HepG2 (cell line): ENCODE measurements around the gene AK8. TPM values are rescaled to one million over a fixed set of nuclear protein-coding genes. Genes with fewer than 3 reads are reported as not detected.

ENCODE experiments used
- ATAC-seq: fragments of 200-7000 bp; cut with Tn5 transposase; 3 replicates; pipeline ENCODE4 v1.9.1; 2020; ENCODE audit warnings: mild to moderate bottlenecking, moderate library complexity
- BruUV-seq: library from RNA; stranded (reverse); fragments of 400-500 nt; replicated peaks from 2 replicates; lab custom pipeline; 2021; lab: Mats Ljungman, UMichigan
- CTCF ChIA-PET: fragments of 300-600 bp; formaldehyde crosslinking; extraction: SDS; loops from one replicate; lab custom pipeline; 2021; ENCODE audit warnings: low total read pairs, inconsistent platforms, low intra/inter-chr PET ratio; lab: Yijun Ruan, JAX
- POLR2A ChIA-PET: fragments of 350-600 bp; sonication (Branson Sonifier 250); formaldehyde crosslinking; loops from one replicate; lab custom pipeline; 2020; ENCODE audit warnings: antibody characterized with exemption, inconsistent platforms; lab: Yijun Ruan, JAX
- DNase-seq: peaks from one replicate; pipeline ENCODE4 v3.0.0-alpha.2; 2015; ENCODE audit warnings: low spot score
- FAIRE-seq: peaks from 3 replicates; lab custom pipeline; 2011; peaks lifted over from hg19 to GRCh38; lab: Jason Lieb, UNC
- H2AFZ ChIP-seq: one replicate; pipeline ENCODE4 v1.6.1; 2011; ENCODE audit warnings: low read length, inconsistent platforms
- H3K27ac ChIP-seq: fragments of 300-600 bp; 3 replicates; pipeline ENCODE4 v1.8.0; 2011; ENCODE audit warnings: mixed run types, mild to moderate bottlenecking, mixed read lengths, low read length, inconsistent platforms; ENCODE audit not compliant: insufficient read depth; ENCODE audit errors: extremely low read length
- H3K27me3 ChIP-seq, 2 experiments: fragments of 200-600 bp in 1 of 2; 2 replicates in 1 of 2; 3 replicates in 1 of 2; pipeline versions ENCODE4 v1.6.0 to v1.8.0; 2011; ENCODE audit warnings: low read length in 2 of 2, mild to moderate bottlenecking in 2 of 2, moderate library complexity in 2 of 2, inconsistent platforms in 1 of 2; ENCODE audit not compliant: insufficient read depth in 2 of 2, control insufficient read depth in 1 of 2
- H3K36me3 ChIP-seq, 2 experiments: fragments of 200-600 bp in 1 of 2; replicated peaks in 1 of 2; 2 replicates in 1 of 2; 3 replicates in 1 of 2; pipeline versions ENCODE4 v1.5.1 to v1.8.0; 2011; ENCODE audit warnings: low read length in 2 of 2, inconsistent platforms in 1 of 2; ENCODE audit not compliant: insufficient read depth in 2 of 2, control insufficient read depth in 1 of 2
- H3K4me1 ChIP-seq: 2 replicates; pipeline ENCODE4 v1.5.1; 2012; ENCODE audit warnings: low read length, inconsistent platforms; ENCODE audit not compliant: insufficient read depth
- H3K4me2 ChIP-seq: 2 replicates; pipeline ENCODE4 v1.6.0; 2011; ENCODE audit warnings: low read depth, low read length, inconsistent platforms
- H3K4me3 ChIP-seq, 3 experiments: fragments of 200-600 bp in 1 of 3; sonication (generic), shearing (Covaris generic) in 1 of 3; replicated peaks in 1 of 3; 2 replicates each; pipeline ENCODE4 v1.5.1; 2011 to 2016; ENCODE audit warnings: low read length in 3 of 3, inconsistent platforms in 2 of 3, low read depth in 2 of 3, mild to moderate bottlenecking in 2 of 3, control low read depth in 1 of 3, mixed read lengths in 1 of 3; ENCODE audit not compliant: insufficient read depth in 1 of 3
- H3K79me2 ChIP-seq: one replicate; pipeline ENCODE4 v1.6.1; 2011; ENCODE audit warnings: low read length, inconsistent platforms; ENCODE audit not compliant: insufficient read depth
- H3K9ac ChIP-seq: 2 replicates; pipeline ENCODE4 v1.6.0; 2011; ENCODE audit warnings: mild to moderate bottlenecking, low read depth, low read length, inconsistent platforms; ENCODE audit not compliant: insufficient read depth
- H3K9me3 ChIP-seq: 2 replicates; pipeline ENCODE4 v1.5.1; 2012; ENCODE audit warnings: mild to moderate bottlenecking, low read length
- H4K20me1 ChIP-seq: 2 replicates; pipeline ENCODE4 v1.6.0; 2011; ENCODE audit warnings: inconsistent platforms, mild to moderate bottlenecking, low read length, moderate library complexity; ENCODE audit not compliant: insufficient read depth
- HOXD1 ChIP-seq: sonication (generic); formaldehyde crosslinking; IDR thresholded peaks from 2 replicates; pipeline ENCODE4 v1.5.0; 2020; ENCODE audit warnings: missing genetic modification reagents
- ISX ChIP-seq: sonication (generic); formaldehyde crosslinking; conservative IDR thresholded peaks from 2 replicates; pipeline ENCODE4 v1.5.0; 2020; ENCODE audit warnings: missing genetic modification reagents
- RARA ChIP-seq: IDR thresholded peaks from 2 replicates; pipeline ENCODE4 v1.6.1; 2016; ENCODE audit warnings: missing genetic modification reagents, missing compliant biosample characterization
- SUZ12 ChIP-seq: fragments of 150-350 bp; IDR thresholded peaks from 2 replicates; pipeline ENCODE4 v1.6.1; 2014; ENCODE audit warnings: low read depth, low read length
- ZNF34 ChIP-seq: sonication (generic); formaldehyde crosslinking; IDR thresholded peaks from 2 replicates; pipeline ENCODE4 v1.4.0; 2020; ENCODE audit warnings: mild to moderate bottlenecking, missing genetic modification reagents, borderline replicate concordance
- ZSCAN25 ChIP-seq: sonication (generic); formaldehyde crosslinking; IDR thresholded peaks from 2 replicates; pipeline ENCODE4 v1.8.0; 2022; ENCODE audit warnings: mild to moderate bottlenecking, missing genetic modification reagents
- WGBS: methylation state at CpG from one replicate; pipeline ENCODE4 v1.1.6; 2017; ENCODE audit warnings: low lambda C conversion rate; 5-methylcytosine and 5-hydroxymethylcytosine counted together
- in situ Hi-C: cut with HindIII; loops from 2 replicates; pipeline ENCODE4 v1.10.0; 2017; ENCODE audit warnings: low pct_unique_long_range_greater_than_20kb; ENCODE audit not compliant: extremely low pct_ligation_motif_present
- intact Hi-C: fragments of 100-400 bp; cut with micrococcal nuclease; formaldehyde crosslinking; loops from one replicate; pipeline ENCODE4 v1.10.0; 2022; ENCODE audit not compliant: unreplicated experiment
- polyA plus RNA-seq, 8 experiments: library from polyadenylated mRNA; depleted of rRNA in 3 of 8; stranded (reverse) in 7 of 8; unstranded in 1 of 8; fragments of >200 nt; fragmentation: Illumina TruSeq in 4 of 8; extraction: Trizol in 4 of 8; gene quantifications; 2 replicates each; pipeline versions ENCODE4 v1.2.1 to v1.2.3, GENCODE V29; 2011 to 2016; ENCODE audit warnings: low read depth in 4 of 8, missing spikeins in 1 of 8, mixed read lengths in 1 of 8; ENCODE audit not compliant: insufficient read depth in 1 of 8
- total RNA-seq, 5 experiments: library from RNA; depleted of rRNA; stranded (reverse); fragments of >200 nt; fragmentation: Illumina TruSeq; extraction: Trizol; gene quantifications; 2 replicates each; pipeline ENCODE4 v1.2.3, GENCODE V29; 2016; ENCODE audit warnings: low read depth in 1 of 5
- TF ChIP-seq, protein P1 (sequence below): IDR thresholded peaks from 2 replicates; pipeline ENCODE4 v1.6.1; 2016; ENCODE audit warnings: missing compliant biosample characterization, missing genetic modification reagents, borderline replicate concordance
- TF ChIP-seq, protein P2 (sequence below): sonication (generic); formaldehyde crosslinking; IDR thresholded peaks from 2 replicates; pipeline ENCODE4 v1.4.0; 2020; ENCODE audit warnings: missing genetic modification reagents, low read depth, mild to moderate bottlenecking, borderline replicate concordance
- TF ChIP-seq, protein P3 (sequence below): sonication (generic); formaldehyde crosslinking; IDR thresholded peaks from 2 replicates; pipeline ENCODE4 v1.4.0; 2020; ENCODE audit warnings: mild to moderate bottlenecking, missing genetic modification reagents
- TF ChIP-seq, protein P4 (sequence below): sonication (generic); formaldehyde crosslinking; IDR thresholded peaks from 2 replicates; pipeline ENCODE4 v1.4.0; 2020; ENCODE audit warnings: low read depth, mild to moderate bottlenecking, missing genetic modification reagents

Gene AK8
- total and polyA plus RNA-seq, 2 of the 13 experiments (the other 11 are each of a cell fraction or from before 2014, with no cell fraction given), result 0.11 TPM; not detected in 1

DNA sequence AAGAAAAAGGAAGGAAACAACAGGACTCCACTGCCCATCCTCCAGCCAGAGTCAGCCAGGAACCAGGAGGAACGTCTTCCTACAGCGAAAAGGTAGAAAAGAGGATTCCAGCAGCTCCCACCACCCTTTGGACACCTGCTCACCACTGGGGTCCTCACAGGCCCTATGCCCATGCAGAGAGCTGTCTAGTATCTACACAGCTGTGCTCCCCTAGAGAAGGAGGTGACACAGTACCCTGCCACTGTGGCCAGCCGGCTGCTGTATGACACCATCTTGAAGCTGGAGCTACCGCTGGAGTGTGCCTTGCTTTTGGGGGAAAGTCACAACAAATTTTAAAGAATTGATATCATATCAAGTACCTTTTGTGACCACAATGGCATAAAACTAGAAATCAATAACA is 115.2 kb downstream of the AK8 start:
- CTCF ChIA-PET, result no interaction called here
- Histone ChIP-seq H3K4me2 (no peak overlapping the region), H3K9me3 (no peaks in the 10 kb centered on the region), H3K4me3 (no peak overlapping the region), H3K79me2 (no peaks in the 10 kb centered on the region), H3K27me3 (0 out of 5 replicates have a peak, but pooled peaks cover 0 to under 1% of the 10 kb centered on the region in 2 experiments), H3K9ac (no peak overlapping the region), H3K27ac (no peak overlapping the region), H3K4me1 (no peaks in the 10 kb centered on the region), H2AFZ (no peak overlapping the region), H4K20me1 (no peaks in the 10 kb centered on the region), H3K36me3 (no peaks in the 10 kb centered on the region)
- intact Hi-C loops, result no loop called here
- in situ Hi-C loops, result no loop called here
- POLR2A ChIA-PET, result no interaction called here
- ATAC-seq (no peak), DNase-seq (no peak), FAIRE-seq (no peak)
- no TSS peak for BruUV-seq
- TF ChIP-seq, protein P1, sequence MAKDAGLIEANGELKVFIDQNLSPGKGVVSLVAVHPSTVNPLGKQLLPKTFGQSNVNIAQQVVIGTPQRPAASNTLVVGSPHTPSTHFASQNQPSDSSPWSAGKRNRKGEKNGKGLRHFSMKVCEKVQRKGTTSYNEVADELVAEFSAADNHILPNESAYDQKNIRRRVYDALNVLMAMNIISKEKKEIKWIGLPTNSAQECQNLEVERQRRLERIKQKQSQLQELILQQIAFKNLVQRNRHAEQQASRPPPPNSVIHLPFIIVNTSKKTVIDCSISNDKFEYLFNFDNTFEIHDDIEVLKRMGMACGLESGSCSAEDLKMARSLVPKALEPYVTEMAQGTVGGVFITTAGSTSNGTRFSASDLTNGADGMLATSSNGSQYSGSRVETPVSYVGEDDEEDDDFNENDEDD (CRISPR knock-in tag), result no peak
- no peak for TF ChIP-seq HOXD1 (CRISPR knock-in tag)
- TF ChIP-seq, protein P2, sequence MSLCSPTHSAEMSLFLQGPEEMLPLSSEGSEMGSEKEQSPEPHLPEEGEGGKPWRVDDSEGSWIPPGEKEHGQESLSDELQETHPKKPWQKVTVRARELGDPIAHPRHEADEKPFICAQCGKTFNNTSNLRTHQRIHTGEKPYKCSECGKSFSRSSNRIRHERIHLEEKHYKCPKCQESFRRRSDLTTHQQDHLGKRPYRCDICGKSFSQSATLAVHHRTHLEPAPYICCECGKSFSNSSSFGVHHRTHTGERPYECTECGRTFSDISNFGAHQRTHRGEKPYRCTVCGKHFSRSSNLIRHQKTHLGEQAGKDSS (CRISPR knock-in tag), result no peak
- no peak for TF ChIP-seq SUZ12
- no peak for TF ChIP-seq ZSCAN25 (CRISPR knock-in tag)
- TF ChIP-seq, protein P3, sequence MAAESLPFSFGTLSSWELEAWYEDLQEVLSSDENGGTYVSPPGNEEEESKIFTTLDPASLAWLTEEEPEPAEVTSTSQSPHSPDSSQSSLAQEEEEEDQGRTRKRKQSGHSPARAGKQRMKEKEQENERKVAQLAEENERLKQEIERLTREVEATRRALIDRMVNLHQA (CRISPR knock-in tag), result no peak
- 40% methylated on average over 4 of the region's 4 CpGs for WGBS

DNA sequence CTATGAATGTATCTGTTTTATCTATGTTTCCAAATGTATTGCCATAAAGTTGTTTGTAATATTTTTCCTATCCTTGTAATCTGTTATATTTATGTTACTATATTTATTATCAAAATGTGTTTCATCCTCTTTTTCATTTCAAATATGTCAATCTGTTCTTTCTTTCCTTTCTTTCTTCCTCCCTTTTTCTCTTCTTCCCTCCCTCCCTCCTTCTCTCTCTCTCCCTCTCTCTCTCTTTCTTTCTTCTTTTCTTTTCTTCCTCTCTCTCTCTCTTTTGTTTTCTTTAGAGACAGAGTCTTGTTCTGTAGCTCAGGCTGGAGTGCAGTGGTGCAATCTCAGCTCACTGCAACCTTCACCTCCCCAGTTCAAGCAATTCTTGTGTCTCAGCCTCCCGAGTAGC is 116.5 kb downstream of the AK8 start:
- Histone ChIP-seq H3K36me3 (no peaks in the 10 kb centered on the region), H3K4me3 (no peak overlapping the region), H3K9me3 (no peaks in the 10 kb centered on the region), H3K27ac (no peak overlapping the region), H3K4me2 (no peak overlapping the region), H3K9ac (no peak overlapping the region), H2AFZ (no peak overlapping the region), H4K20me1 (no peaks in the 10 kb centered on the region), H3K79me2 (no peaks in the 10 kb centered on the region), H3K27me3 (peaks cover 0 to 11% of the 10 kb centered on the region in 2 experiments; a peak in 2 of 5 replicates), H3K4me1 (no peaks in the 10 kb centered on the region)
- BruUV-seq, result no TSS peak
- in situ Hi-C loops (no loop called here), intact Hi-C loops (no loop called here)
- FAIRE-seq (no peak), DNase-seq (no peak), ATAC-seq (no peak)
- ChIA-PET POLR2A (no interaction called here), CTCF (no interaction called here)
- TF ChIP-seq ISX (CRISPR knock-in tag) (no peak), RARA (CRISPR knock-in tag) (no peak), ZNF34 (no peak)
- TF ChIP-seq, protein P4, sequence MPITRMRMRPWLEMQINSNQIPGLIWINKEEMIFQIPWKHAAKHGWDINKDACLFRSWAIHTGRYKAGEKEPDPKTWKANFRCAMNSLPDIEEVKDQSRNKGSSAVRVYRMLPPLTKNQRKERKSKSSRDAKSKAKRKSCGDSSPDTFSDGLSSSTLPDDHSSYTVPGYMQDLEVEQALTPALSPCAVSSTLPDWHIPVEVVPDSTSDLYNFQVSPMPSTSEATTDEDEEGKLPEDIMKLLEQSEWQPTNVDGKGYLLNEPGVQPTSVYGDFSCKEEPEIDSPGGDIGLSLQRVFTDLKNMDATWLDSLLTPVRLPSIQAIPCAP (CRISPR knock-in tag), result no peak
- 4% methylated on average over 1 of the region's 1 CpG for WGBS
